Measurements from ENCODE around the gene CXCL16. TPM values are rescaled to one million over a fixed set of nuclear protein-coding genes. Genes with fewer than 3 reads are reported as not detected.

Gene CXCL16
- total RNA-seq, 1 donor from 2014 or later: 3.5 TPM

DNA sequence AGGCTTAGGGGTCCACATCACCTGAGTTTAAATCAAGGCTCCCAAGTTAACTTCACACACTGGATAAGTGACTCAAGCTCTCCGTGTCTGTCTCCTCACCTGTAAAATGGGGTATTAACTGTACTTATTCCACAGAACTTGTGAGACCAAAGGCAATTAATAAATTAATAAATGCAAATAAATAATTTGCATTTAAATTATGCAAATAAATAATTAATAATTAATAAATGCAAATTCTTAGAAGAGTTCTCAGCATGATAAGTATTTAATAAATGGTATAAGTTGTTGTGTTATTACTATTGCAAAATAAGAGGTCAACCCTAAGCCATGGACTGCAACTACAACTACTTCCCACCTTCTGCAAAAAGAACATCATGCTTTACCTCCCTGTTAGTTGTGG, 13.7 kb upstream of the CXCL16 start:
- Mint-ChIP-seq H3K4me1 (peaks cover 5% of the 10 kb centered on the region), H3K4me3 (no peak overlapping the region), H3K27ac (no peak overlapping the region), H3K27me3 (peaks cover 22% of the 10 kb centered on the region), H3K9me3 (no peaks in the 10 kb centered on the region), H3K36me3 (ENCODE audit: low read depth) (no peaks in the 10 kb centered on the region)
- ChIA-PET POLR2A (no interaction called here), CTCF (no interaction called here)
- TF ChIP-seq, protein P1, sequence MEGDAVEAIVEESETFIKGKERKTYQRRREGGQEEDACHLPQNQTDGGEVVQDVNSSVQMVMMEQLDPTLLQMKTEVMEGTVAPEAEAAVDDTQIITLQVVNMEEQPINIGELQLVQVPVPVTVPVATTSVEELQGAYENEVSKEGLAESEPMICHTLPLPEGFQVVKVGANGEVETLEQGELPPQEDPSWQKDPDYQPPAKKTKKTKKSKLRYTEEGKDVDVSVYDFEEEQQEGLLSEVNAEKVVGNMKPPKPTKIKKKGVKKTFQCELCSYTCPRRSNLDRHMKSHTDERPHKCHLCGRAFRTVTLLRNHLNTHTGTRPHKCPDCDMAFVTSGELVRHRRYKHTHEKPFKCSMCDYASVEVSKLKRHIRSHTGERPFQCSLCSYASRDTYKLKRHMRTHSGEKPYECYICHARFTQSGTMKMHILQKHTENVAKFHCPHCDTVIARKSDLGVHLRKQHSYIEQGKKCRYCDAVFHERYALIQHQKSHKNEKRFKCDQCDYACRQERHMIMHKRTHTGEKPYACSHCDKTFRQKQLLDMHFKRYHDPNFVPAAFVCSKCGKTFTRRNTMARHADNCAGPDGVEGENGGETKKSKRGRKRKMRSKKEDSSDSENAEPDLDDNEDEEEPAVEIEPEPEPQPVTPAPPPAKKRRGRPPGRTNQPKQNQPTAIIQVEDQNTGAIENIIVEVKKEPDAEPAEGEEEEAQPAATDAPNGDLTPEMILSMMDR (IDR thresholded peaks at IDR 0.05): no peak
- DNase-seq (no peak), ATAC-seq (ENCODE audit: low read depth) (no peak)
- intact Hi-C loops (cut with micrococcal nuclease): no loop called here

DNA sequence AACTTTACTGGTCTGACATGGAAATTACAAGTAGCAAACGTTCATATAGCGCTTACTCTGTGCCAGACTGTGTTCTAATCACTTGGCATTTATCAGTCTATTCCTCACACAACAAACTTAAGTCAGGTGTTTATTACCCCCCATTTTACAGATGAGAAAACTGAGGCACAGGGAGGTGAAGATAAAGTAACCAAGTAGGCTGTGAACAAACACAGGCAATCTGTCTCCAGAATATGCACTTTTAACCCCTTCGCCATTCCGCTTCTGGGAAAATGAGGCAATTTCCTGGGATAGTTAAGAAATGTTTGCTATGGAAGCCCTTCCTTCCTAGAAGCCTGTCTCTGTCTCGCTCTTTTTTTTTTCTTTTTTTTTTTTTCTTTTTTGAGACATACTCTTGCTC, 12.2 kb upstream of the CXCL16 start:
- ChIA-PET POLR2A (no interaction called here), CTCF (no interaction called here)
- DNase-seq: no peak
- H3K4me1 Mint-ChIP-seq: peaks cover 13% of the 10 kb centered on the region
- H3K36me3 Mint-ChIP-seq (ENCODE audit: low read depth): no peaks in the 10 kb centered on the region
- intact Hi-C loops (cut with micrococcal nuclease): no loop called here
- peaks cover 19% of the 10 kb centered on the region for H3K27me3 Mint-ChIP-seq
- no peak overlapping the region for H3K27ac Mint-ChIP-seq
- H3K4me3 Mint-ChIP-seq: no peak overlapping the region
- no peaks in the 10 kb centered on the region for H3K9me3 Mint-ChIP-seq
- ATAC-seq (ENCODE audit: low read depth): no peak
- TF ChIP-seq, protein P1 (IDR thresholded peaks at IDR 0.05): no peak

DNA sequence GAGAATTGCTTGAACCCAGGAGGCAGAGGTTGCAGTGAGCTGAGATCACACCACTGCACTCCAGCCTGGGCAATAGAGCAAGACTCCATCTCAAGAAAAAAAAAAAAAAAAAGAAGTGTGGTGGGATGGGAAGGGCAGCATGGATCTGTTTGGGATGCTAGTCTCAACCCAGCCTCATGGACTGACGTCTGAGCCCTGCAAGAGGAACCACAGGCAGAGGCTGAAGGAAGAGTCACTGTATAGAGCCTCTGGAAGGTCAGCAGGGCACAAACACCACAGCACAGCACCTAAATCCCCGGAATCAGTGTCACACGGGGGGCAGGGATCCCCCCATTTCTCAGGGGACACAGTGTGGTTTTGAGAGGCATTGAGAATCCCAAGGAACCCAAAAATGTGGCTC, 10.9 kb upstream of the CXCL16 start:
- intact Hi-C loops (cut with micrococcal nuclease): no loop called here
- no peak for ATAC-seq (ENCODE audit: low read depth)
- ChIA-PET POLR2A (no interaction called here), CTCF (no interaction called here)
- H3K36me3 Mint-ChIP-seq (ENCODE audit: low read depth): no peaks in the 10 kb centered on the region
- H3K27me3 Mint-ChIP-seq: peaks cover 24% of the 10 kb centered on the region
- no peak overlapping the region for H3K4me3 Mint-ChIP-seq
- H3K4me1 Mint-ChIP-seq: peaks cover 13% of the 10 kb centered on the region
- no peak for DNase-seq
- no peak overlapping the region for H3K27ac Mint-ChIP-seq
- TF ChIP-seq, protein P1 (IDR thresholded peaks at IDR 0.05): no peak
- H3K9me3 Mint-ChIP-seq: no peaks in the 10 kb centered on the region

DNA sequence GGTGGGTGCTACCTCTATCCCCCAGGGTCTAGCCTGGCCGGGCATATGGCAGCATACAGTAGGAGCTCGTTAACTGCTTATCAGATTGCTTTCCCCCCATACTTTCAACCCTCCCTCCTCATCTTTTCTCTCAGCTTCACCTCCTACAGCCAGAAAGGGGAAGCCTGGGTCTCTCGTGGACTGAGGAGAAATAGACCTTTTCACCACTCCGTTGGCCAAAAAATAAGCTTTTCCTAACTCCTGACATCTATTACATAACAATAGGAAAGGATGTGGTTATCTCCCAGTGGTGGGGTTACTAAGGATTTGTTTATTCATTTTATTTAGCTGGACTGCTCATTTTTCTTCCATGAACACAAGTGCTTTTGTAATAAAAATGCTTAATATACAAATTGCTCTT, 9.0 kb upstream of the CXCL16 start:
- CTCF ChIA-PET: no interaction called here
- TF ChIP-seq, protein P1 (IDR thresholded peaks at IDR 0.05): no peak
- POLR2A ChIA-PET: no interaction called here
- no peak overlapping the region for H3K27ac Mint-ChIP-seq
- peaks cover 13% of the 10 kb centered on the region for H3K4me1 Mint-ChIP-seq
- intact Hi-C loops (cut with micrococcal nuclease): no loop called here
- DNase-seq (no peak), ATAC-seq (ENCODE audit: low read depth) (no peak)
- H3K4me3 Mint-ChIP-seq: no peak overlapping the region
- H3K36me3 Mint-ChIP-seq (ENCODE audit: low read depth): no peaks in the 10 kb centered on the region
- H3K9me3 Mint-ChIP-seq: no peaks in the 10 kb centered on the region
- peaks cover 23% of the 10 kb centered on the region for H3K27me3 Mint-ChIP-seq

DNA sequence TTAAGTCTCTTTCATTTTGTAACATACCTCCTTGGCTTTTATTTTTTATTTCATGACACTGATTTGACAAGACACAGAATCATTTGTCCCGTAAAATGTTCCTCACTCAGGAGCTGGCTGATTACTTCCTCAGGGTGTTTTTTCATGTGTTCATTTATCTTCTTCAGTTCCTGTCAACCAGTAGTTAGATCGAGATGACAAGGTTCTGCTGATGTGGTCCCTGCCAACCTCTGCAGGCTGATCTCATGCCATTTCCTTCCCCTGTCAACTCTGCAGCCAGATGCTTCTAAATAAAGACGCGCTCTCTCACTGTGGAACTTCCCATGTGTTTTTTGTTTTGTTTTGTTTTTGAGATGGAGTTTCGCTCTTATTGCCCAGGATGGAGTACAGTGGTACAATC, 8.1 kb upstream of the CXCL16 start:
- ATAC-seq (ENCODE audit: low read depth) (peak; percentile 61), DNase-seq (no peak)
- TF ChIP-seq, protein P1 (IDR thresholded peaks at IDR 0.05): no peak
- H3K27ac Mint-ChIP-seq: no peak overlapping the region
- ChIA-PET POLR2A (interaction anchor here (0.7 kb wide), 1 partner anchor 396 kb away, joined by 5 read pairs; no protein-coding TSS in a partner anchor), CTCF (no interaction called here)
- no peaks in the 10 kb centered on the region for H3K36me3 Mint-ChIP-seq (ENCODE audit: low read depth)
- peaks cover 22% of the 10 kb centered on the region for H3K27me3 Mint-ChIP-seq
- intact Hi-C loops (cut with micrococcal nuclease): no loop called here
- peak overlapping the region; percentile 55 for H3K4me3 Mint-ChIP-seq
- no peaks in the 10 kb centered on the region for H3K9me3 Mint-ChIP-seq
- peaks cover 13% of the 10 kb centered on the region for H3K4me1 Mint-ChIP-seq
